Measurements from ENCODE around the gene INSIG1.

- TF ChIP-seq CTCF (IDR thresholded peaks at IDR 0.05; ENCODE audit: low read length), result no peak
- no peak for TF ChIP-seq EZH2 (optimal IDR thresholded peaks at IDR 0.05; ENCODE audit: low read depth, low read length)
Measured at GRCh38 chr7:155308330-155309020, 10.8 kb downstream of the INSIG1 start.
